Esophagus muscularis mucosa (tissue), 4 donors: Measurements from ENCODE around the gene BNC2. TPM values are rescaled to one million over a fixed set of nuclear protein-coding genes. Genes with fewer than 3 reads are reported as not detected.

ENCODE experiments used
- DNase-seq: peaks from one replicate; pipeline ENCODE4 v3.0.0-alpha.2; 2017; ENCODE audit errors: extremely low spot score
- H3K27ac ChIP-seq, 4 donors: fragments of 200-600 bp; sonication (generic); replicated peaks in 1 of 4; 1 replicate in 3 of 4; 2 replicates in 1 of 4; pipeline ENCODE4 v1.5.1; 2016 to 2019; ENCODE audit warnings: mild to moderate bottlenecking in 1 of 4
- H3K27me3 ChIP-seq, 4 donors: fragments of 200-600 bp; sonication (generic); one replicate each; pipeline versions ENCODE4 v1.5.1 to v1.6.0; 2016 to 2019
- H3K36me3 ChIP-seq, 4 donors: fragments of 200-600 bp; sonication (generic); one replicate each; pipeline ENCODE4 v1.5.1; 2016 to 2019
- H3K4me1 ChIP-seq, 4 donors: fragments of 200-600 bp; sonication (generic); one replicate each; pipeline ENCODE4 v1.5.1; 2016 to 2019
- H3K4me3 ChIP-seq, 4 donors: fragments of 200-600 bp; sonication (generic); 1 replicate in 2 of 4; 2 replicates in 2 of 4; pipeline ENCODE4 v1.5.1; 2016 to 2019; ENCODE audit warnings: mild to moderate bottlenecking in 4 of 4, moderate library complexity in 1 of 4
- H3K9me3 ChIP-seq, 4 donors: fragments of 200-600 bp; sonication (generic); 1 replicate in 3 of 4; 2 replicates in 1 of 4; pipeline ENCODE4 v1.5.1; 2016 to 2019
- CTCF ChIP-seq, 3 experiments: fragments of 200-600 bp in 2 of 3; fragments of 450-650 bp in 1 of 3; sonication (generic) in 2 of 3; IDR thresholded peaks; one replicate each; pipeline ENCODE4 v1.5.1; 2017 to 2019; ENCODE audit warnings: antibody characterized with exemption in 3 of 3, mild to moderate bottlenecking in 2 of 3, moderate library complexity in 1 of 3
- EP300 ChIP-seq: sonication (generic); formaldehyde crosslinking; IDR thresholded peaks from one replicate; pipeline ENCODE4 v1.6.1; 2017; ENCODE audit warnings: antibody characterized with exemption
- POLR2A ChIP-seq: fragments of 450-650 bp; IDR thresholded peaks from one replicate; pipeline ENCODE4 v1.6.1; 2017; ENCODE audit warnings: antibody characterized with exemption, moderate library complexity, mild to moderate bottlenecking, low read depth
- POLR2AphosphoS5 ChIP-seq, 2 donors: sonication (generic); formaldehyde crosslinking; IDR thresholded peaks; one replicate each; pipeline ENCODE4 v1.6.1; 2017; ENCODE audit warnings: antibody characterized with exemption in 2 of 2
- WGBS: methylation state at CpG from one replicate; pipeline ENCODE4 v1.1.5; 2018; 5-methylcytosine and 5-hydroxymethylcytosine counted together
- intact Hi-C: fragments of 100-400 bp; cut with DNase I; formaldehyde crosslinking; loops from one replicate; pipeline ENCODE4 v1.15.1; 2023
- total RNA-seq, 4 donors: library from RNA; depleted of rRNA; stranded (reverse); fragments of >200 nt; gene quantifications; one replicate each; pipeline versions ENCODE4 v1.1.0 to v1.2.1, GENCODE V29; 2016

The BNC2 gene
- total RNA-seq, 4 donors from 2014 or later, result 95.3 to 138 (median 123) TPM

DNA sequence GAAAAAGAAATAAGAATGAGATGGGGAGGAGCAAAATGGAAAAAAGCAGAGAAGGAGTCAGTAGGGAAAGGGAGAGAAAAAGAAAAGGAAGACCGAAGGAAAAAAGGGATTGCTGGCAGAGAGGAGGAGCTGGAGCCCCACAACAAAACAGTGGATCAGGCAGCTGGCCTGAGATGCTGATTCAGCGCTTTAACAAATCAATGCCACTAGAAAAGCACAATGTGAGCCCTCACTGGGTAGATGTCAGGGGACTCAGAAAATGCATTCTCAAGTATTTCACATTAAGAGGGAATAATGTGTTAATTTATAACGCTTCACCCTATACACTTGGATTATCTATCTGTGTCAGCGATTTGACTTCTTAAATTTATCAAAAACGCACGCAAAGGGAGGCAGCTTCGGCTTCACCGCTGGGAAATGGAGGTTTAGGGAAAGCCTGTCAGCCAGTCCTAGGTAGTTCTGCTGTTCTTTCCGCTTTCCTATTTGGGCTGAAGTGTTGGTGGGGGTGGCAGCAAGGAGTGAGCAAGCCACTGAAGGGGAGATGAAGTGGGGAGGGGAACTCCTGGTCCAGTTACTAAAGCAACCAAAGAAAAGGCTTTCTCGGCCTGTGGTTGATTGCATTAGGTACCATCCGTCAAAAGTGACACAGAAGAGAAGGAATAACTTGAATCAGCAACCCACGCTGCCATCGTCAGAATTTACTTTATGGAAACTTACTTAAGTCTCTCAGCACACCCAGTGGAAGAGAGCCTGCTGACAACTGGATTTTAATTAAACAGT is 161.6 kb downstream of the BNC2 start:
- intact Hi-C loops, result loop anchor here (5.0 kb wide), 1 partner anchor 158 kb away; no protein-coding TSS in a partner anchor
- Histone ChIP-seq H3K27ac (peak overlapping the region; percentile 18 to 54 (median 47)), H3K4me1 (peaks cover 8 to 45% (median 34%) of the 10 kb centered on the region in 4 donors), H3K27me3 (no peaks in the 10 kb centered on the region), H3K36me3 (no peaks in the 10 kb centered on the region), H3K9me3 (no peaks in the 10 kb centered on the region), H3K4me3 (no peak overlapping the region)
- no peak for TF ChIP-seq EP300
- no peak for TF ChIP-seq POLR2AphosphoS5 (IDR thresholded peaks at IDR 0.05)
- no peak for TF ChIP-seq CTCF (IDR thresholded peaks at IDR 0.05)
- no peak for TF ChIP-seq POLR2A
- WGBS, result 66% methylated on average over 13 of the region's 13 CpGs
- no peak for DNase-seq

DNA sequence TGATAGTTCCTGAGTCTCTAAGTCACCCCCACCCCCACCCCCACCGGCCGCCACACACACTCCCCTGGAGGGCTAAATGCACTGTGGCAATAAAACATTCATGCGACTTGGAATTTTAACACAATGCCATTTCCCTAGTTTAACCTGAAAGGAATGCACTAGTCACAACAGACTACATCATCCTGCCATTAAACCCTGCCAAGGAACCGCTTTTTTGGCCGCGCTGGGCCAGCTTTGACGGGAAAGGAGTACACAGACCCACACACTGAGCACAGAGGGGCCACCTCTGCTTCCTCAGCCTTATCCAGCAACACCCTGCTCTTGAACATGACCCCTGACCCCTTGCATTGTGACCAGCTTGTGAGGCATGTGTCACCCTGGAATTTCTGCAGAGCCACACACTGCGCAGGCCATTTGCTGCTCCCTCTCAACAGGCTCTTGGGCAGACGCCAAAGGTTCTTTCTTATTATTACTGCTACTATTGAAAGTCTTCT is 165.3 kb downstream of the BNC2 start:
- no peaks in the 10 kb centered on the region for H3K27me3 ChIP-seq
- H3K4me3 ChIP-seq, result peak overlapping the region; percentile 44 to 61 (median 49)
- peaks cover 8 to 69% (median 61%) of the 10 kb centered on the region in 4 donors for H3K4me1 ChIP-seq
- TF ChIP-seq POLR2AphosphoS5 (IDR thresholded peaks at IDR 0.05) (peak; percentile 73 to 81), POLR2A (no peak), CTCF (IDR thresholded peaks at IDR 0.05) (no peak)
- intact Hi-C loops, result loop anchor here (5.0 kb wide), 1 partner anchor 162 kb away; no protein-coding TSS in a partner anchor
- WGBS, result 4% methylated on average over 9 of the region's 9 CpGs
- H3K27ac ChIP-seq, result peak overlapping the region; percentile 84 to 94 (median 88)
- DNase-seq, result peak; percentile 95
- H3K36me3 ChIP-seq, result no peaks in the 10 kb centered on the region
- H3K9me3 ChIP-seq, result no peaks in the 10 kb centered on the region

- Histone ChIP-seq H3K27me3 (no peaks in the 10 kb centered on the region), H3K9me3 (no peaks in the 10 kb centered on the region), H3K27ac (peak overlapping the region; percentile 84 to 94 (median 88)), H3K4me1 (peaks cover 8 to 70% (median 62%) of the 10 kb centered on the region in 4 donors), H3K4me3 (peak overlapping the region; percentile 44 to 61 (median 49)), H3K36me3 (no peaks in the 10 kb centered on the region)
- no peak for TF ChIP-seq EP300
- peak in 1 of 2 donors; percentile 16 for TF ChIP-seq POLR2AphosphoS5 (IDR thresholded peaks at IDR 0.05)
- 24% methylated on average over 12 of the region's 12 CpGs for WGBS
- intact Hi-C loops, result loop anchor here (5.0 kb wide), 1 partner anchor 163 kb away; no protein-coding TSS in a partner anchor
- DNase-seq, result peak; percentile 92
Observed at GRCh38 chr9:16704116-16705110, 166.1 kb downstream of the BNC2 start.

- DNase-seq, result no peak
- peak overlapping the region in 1 of 4 donors; percentile 90 for H3K27ac ChIP-seq
- no peak for TF ChIP-seq POLR2A
- TF ChIP-seq CTCF (IDR thresholded peaks at IDR 0.05), result no peak
- no peak for TF ChIP-seq POLR2AphosphoS5 (IDR thresholded peaks at IDR 0.05)
- no peak for TF ChIP-seq EP300
- no peaks in the 10 kb centered on the region for H3K27me3 ChIP-seq
- H3K36me3 ChIP-seq, result no peaks in the 10 kb centered on the region
- no peaks in the 10 kb centered on the region for H3K9me3 ChIP-seq
- H3K4me3 ChIP-seq, result no peak overlapping the region
- peaks cover 8 to 61% (median 58%) of the 10 kb centered on the region in 4 donors for H3K4me1 ChIP-seq
- 95% methylated on average over 2 of the region's 2 CpGs for WGBS
- intact Hi-C loops, result no loop called here
Observed at GRCh38 chr9:16701347-16701746, 169.1 kb downstream of the BNC2 start.

- no peak for DNase-seq
- no peak overlapping the region for H3K4me3 ChIP-seq
- no peaks in the 10 kb centered on the region for H3K27me3 ChIP-seq
- peaks cover 3 to 33% (median 17%) of the 10 kb centered on the region in 4 donors for H3K4me1 ChIP-seq
- 69% methylated on average over 3 of the region's 3 CpGs for WGBS
- no peak overlapping the region for H3K27ac ChIP-seq
- TF ChIP-seq EP300, result no peak
- TF ChIP-seq POLR2AphosphoS5 (IDR thresholded peaks at IDR 0.05), result no peak
- TF ChIP-seq CTCF (IDR thresholded peaks at IDR 0.05), result no peak
- TF ChIP-seq POLR2A, result no peak
- H3K9me3 ChIP-seq, result no peaks in the 10 kb centered on the region
- intact Hi-C loops, result no loop called here
- H3K36me3 ChIP-seq, result no peaks in the 10 kb centered on the region
Observed at GRCh38 chr9:16693616-16694015, 176.9 kb downstream of the BNC2 start.
